Fibroblast of upper back skin (primary cell): ENCODE measurements around the gene WNT9A.
A peak's percentile ranks its signal among the peaks of the same experiment; 100 is the strongest.

ENCODE experiments used
- DNase-seq: peaks from one replicate; pipeline ENCODE4 v3.0.0-alpha.2; 2013

WNT9A gene

DNA sequence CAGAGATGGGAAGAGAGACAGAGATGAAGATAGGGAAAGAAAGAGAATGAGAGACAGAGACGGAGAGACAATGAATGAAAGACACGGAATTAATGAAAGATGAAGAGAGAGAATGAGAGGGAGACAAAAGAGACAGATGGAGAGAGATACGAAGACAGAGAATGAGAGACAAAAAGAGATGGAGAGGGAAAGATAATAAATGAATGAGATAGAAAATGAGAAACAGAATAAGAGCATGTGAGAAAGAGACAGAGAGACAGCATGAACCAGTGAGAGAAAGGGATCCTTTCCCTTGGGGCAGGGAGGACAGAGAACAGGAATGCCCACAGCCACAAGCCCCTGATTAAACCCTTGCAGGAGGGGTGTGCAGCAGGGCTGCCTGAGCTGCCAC lies 5.3 kb upstream of the WNT9A start:
- DNase-seq, result no peak

DNA sequence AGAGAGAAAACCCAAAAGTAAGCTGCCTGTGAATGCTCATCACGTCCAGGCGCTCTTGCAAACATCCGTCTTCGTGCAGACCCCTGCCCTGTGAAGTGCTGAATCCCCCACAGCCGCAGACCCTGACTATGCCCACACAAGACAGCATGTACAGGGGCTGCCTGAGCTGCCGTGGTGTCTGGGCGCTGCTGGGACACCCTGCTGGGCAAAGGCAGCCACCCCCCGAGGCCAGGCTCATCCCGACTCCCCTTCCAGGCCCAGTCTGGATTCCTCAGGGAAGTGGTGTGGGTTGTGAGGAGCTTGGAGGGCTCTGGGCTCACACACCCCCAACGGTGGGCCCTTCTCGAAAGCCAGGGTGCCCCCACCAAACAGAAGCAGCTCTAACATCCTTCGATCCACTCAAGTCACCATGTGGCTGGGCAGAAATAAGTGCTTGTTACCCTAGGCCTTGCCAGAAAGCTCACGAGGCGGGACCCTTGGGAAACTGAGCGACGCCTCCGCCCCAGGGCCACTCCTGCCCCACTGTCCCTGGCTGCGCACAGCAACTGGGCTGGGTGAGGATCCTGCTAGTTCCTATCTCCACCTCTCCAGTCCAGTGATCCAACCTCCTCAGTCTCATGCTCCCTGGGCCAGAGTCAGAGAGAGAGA lies 4.8 kb upstream of the WNT9A start:
- no peak for DNase-seq

DNA sequence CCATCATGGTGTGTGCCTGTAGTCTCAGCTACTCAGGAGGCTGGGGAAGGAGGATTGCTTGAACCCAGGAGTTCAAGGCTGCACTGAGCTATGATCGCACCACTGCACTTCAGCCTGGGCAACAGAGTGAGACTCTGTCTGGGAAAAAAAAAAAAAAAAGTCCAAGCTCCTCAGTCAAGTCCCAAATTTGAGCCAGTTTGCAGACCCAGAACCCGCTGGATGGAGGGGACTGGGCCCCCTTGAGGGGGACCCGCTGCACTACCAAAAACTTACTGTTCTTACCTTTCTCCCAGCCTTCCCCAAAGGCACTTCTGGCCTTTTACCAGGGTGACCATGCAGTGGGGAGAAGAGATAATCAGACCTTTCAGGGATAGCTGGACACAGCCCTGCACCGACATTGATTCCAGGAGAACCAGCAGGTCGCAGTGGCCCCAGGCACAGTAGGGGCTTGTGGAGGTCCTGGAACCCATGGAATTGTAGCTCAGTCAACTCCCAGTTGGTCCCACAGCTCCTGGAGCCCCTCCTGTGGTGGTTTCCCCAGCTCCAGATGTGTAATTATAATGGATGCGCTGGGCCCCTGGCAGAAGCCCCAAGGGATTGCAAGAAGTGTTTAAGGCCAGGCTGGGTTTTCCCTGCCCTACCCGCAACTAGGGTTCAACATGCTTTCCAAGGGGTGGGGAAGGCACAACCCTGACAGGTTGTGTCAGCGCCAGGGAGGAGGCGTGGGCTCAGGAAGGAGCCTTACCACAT lies 4.1 kb upstream of the WNT9A start:
- no peak for DNase-seq

DNA sequence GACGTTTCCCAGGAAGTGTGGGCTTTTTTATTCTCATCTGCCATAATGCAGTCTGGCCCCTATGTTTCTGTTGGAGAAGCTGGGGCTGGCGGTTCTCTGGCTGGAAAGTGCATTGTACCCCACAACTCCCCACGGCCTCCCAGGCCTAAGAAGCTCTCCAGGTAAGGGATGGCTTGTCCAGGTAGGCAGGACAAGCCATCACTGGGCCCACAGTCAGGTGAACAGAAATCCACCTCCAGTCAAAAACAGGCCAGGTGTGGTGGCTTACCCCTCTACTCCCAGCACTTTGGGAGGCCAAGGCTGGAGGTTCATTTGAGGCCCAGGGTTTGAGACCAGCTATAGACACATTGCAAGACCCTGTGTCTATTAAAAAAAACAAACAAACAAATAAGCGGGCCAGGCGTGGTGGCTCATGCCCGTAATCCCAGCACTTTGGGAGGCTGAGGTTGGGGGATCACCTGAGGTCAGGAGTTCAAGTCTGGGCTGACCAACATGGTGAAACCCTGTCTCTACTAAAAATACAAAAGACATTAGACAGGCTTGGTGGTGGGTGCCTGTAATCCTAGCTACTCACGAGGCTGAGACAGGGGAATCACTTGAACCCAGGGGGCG lies 3.1 kb upstream of the WNT9A start:
- DNase-seq, result no peak

DNA sequence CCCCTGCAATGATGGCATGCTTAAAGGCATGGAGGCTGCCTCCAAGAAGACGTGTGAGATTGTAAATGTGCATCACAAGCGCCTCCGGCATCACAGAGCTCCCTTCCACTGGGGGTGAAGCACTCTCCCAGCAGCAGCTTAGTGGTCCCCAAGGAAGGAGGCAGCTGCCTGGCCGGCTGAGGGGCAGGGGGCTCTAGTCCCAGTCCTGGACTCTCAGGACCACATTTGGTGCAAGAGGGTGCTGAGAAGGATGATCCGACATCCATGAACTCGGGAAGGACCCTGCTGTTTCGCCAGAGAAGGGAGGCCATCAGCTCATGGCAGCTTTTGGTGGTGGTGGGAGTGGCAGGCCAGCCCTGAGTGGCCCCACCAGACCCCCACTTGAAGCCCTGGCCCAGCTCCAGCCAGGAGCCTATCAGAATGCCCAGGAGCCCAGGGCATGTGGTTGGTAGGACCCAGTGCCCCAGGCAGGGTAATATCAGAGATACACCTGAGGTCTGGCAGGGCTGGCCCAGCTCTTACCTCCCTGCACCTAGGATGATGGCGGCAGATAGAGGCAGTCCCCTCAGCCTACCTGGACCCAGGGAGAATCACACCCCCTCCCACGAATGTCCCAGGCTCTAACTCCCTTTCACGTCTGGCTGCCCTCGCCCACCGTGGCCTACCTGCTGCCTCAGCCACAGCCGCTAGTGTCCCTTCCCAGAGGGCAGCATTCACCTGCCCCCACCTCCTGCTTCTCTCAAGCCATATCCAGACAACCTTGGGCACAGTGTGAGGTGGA lies 2.4 kb upstream of the WNT9A start:
- DNase-seq, result no peak

DNA sequence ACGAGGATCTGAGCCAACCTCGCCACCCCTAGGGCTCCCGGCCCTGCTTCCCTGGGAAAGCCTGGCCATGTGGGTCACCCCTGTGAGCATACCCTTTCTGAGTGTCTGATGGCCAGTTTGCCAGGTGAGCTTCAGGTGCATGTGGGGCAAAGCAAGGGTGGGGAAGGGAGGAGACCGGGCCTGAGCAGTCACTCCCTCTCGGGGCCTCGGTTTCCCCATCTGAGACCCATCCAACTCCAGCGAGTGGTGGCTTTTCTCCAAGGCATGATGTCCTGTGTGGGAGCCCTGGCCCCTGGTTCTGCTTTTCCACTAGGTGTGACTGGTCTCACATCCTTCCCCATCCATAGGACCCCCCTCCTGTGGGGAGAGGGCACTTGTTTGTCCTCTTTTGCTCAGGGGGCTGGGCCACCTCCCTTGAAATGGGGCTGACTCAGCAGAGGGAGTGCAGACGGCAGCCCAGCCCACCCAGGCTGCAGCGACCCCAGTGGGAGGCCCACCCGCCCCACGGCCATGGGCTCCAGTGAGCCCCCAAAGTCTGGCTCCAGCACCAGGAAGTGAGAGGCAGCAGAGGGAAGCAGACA lies 1.7 kb upstream of the WNT9A start:
- no peak for DNase-seq

DNA sequence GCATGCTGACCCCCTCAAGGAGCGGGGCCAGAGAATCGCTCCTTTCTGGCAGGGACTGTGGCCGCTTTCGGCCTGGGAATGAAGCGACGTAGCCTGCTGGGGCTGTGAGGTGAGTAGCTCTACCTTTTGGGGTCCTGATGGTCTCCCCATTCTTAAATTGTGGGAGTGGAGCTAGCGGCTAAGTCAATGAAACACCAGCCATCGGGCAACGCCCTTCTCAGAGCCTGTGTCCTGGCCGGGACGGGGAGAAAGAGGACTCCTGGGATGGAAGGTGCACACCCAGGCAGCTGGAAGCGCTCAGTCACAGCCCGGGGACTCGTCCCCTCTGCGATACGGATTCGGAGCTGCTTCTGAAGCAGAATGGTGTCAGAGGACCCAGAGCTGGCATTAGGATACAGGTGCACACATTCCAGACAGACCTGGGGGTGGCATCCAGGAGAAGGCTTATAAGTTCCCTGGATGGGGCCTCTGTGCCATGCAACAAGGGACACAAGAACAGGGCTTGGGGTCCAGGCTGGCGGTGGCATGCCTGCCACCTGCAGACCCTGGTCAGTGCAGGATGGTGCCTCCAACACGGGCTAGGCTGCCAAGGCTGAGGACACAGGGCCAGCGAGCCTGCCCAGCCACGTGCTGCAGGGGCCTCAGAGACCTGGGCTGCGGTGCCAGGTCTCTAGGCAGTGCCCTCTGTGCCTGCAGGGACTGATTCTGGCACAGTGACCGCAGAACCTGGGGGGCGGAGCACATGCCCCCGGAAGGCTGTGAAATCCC lies 945 bp upstream of the WNT9A start:
- no peak for DNase-seq

DNA sequence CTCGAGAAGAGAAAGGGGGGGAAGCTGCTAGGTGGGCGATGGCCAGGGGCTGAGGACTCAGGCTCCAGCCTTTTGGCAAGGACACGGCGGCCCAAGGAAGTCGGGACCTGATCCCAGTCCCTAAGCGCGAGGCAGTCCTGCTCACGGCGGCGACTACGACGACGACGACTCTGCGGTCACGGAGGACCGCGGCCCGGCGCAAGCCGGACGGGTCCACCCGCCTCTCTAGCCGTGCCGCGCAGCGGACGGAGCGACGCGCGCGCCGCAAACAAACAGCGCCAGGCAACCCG lies 401 bp downstream of the WNT9A start:
- no peak for DNase-seq

DNA sequence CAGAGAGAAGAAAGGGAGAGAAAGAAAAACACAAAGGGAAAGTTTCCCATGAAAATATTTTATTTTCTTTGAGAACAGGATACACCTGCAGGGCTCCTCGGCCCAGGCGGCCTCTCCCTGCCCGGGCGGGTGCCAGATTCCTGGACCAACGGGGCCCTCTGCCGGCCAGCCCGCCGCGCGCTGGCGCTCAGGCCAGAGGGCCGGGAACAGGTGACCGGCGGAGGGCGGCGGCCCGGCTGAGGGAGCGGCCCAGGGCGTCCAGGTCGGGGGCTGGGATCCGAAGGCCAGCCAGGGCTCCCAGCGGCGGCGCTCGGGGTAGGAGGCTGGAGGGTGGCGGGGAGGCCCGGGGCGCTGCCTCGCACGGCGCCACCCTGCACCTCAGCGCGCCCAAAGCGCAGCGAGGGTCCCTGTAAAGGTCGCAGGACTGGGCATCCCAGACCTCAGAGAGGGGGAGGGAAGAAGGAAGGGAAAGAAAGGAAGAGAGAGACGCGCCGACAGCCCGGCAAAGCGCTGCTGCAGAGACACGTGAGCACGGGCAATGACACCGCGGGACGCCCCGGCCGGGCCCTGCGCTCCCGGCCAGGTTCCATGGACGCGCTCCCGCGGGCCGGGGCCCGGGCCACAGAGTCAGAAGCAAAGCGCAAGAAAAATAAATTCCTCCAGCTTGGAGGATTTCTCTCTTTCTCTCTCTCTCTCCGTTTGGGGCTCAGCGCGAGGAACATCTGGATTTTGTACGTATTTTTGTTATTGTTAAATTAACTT lies 927 bp downstream of the WNT9A start:
- DNase-seq, result peak; percentile 44

DNA sequence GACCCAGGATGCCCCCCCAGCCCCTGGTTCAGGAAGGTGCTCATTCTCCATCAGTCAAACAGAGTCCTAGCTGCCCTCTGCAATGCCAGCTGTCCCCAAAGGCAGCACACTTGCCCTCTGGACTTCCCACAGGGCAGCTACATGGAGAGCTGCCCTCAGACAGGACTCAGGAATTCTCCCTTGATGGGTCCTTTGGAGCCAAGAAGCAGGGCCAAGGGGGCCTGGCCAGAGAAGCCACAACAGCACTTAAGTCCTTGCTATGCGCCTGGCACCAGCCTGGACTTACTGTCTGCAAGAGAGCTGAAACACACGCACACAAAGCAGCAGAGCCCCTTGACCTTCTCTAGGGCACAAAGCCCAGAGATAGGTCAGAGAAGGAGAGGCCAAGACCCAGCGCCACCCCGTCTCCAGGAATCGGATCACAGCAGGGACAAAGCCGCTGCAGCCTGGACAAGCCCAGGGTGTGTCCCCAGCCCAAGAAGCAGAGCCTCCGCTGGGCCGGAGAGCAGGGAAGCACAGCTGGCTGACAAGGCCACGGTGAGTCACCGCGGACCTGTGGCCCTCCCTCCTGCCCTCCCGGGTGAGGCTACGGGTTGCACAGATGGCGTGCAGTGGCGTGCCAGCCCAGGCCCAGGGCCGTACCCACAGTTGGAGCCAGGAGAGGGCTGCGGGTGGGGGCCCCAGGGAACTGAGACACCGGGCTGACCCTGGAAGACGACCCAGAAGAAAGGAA lies 1.7 kb downstream of the WNT9A start:
- DNase-seq, result peak; percentile 25

DNA sequence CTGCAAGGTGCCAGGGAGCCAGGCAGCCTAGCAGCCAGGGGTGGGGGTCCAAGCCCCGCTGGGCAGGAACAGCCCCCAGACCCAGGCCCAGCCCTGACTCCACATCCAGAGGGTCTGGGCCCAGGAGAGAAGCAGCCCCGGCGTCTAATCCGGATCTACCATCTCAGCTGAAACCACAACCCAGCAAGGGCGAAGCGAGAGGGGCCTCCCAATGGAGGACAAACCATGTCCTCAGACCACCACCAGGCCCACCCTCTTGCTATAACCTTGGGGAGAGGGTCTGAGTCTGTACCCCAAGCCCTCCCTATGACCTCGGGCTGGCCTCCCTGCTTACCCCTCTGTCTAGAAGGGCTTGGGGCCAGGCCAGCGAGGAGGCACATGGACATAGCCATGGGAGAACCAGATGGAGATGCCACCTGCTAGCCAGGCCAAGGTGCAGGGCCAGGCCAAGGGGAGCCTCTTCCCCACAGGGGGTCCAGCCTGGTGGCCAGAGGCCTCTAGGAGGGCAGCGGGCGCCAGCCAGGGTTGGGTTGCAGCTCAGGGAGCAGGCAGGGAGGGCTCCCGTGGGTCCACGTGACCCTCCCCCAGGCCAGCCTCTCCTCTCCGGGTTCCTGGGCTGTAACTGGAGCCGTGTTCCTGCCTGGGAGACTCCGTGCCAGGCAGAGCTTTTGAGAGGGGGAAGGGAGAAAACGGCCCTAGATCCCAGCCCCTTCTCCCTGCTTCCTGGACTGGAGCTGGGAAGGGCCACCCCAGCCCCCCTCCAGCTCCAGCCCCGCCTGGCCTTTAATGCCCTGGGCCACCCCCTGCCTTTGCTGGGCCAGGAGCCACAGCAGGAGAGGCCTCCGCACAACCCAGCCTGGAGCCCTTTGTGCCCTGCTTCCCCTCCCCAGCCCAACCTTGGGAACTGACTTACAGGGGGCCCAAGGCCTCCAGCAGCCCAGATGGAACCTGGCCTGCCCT lies 2.5 kb downstream of the WNT9A start:
- no peak for DNase-seq

DNA sequence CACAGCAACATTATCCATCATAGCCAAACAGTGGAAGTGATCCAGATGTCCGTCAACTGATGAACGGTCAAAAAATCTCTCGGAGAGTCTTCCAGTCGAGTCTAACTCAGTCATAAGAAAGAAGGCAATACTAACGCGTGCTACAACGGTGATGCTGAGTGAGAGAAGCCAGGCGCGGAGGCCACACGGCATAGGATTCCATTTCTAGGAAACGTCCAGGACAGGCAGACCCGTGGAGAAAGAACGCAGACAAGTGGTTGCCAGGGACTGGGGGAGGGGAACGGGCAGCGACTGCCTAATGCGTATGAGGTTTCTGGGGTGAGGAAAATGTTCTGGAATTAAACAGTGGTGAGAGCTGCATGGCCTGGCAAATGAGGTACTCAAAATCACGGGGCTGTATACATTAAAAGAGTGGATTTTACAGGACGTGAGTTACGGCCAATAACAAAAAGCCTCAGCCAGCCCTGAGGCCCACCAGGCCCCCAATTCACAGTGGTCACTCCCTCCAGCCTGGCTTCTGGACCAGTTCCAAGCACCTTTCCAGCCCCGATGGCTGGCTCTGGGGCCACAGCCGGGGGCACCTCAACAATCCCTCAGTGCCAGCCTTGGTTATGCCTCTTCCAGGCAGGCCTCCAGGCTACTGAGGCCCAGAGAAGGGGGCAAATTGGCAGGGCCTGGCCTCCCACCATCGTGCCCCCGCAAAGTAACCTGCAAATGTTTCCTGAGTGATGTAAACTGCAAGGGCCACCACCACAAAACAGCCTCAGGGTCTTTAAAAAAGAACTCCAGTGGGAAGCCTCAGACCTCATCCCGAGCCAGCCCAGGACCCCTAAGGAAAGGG lies 3.4 kb downstream of the WNT9A start:
- DNase-seq, result no peak

DNA sequence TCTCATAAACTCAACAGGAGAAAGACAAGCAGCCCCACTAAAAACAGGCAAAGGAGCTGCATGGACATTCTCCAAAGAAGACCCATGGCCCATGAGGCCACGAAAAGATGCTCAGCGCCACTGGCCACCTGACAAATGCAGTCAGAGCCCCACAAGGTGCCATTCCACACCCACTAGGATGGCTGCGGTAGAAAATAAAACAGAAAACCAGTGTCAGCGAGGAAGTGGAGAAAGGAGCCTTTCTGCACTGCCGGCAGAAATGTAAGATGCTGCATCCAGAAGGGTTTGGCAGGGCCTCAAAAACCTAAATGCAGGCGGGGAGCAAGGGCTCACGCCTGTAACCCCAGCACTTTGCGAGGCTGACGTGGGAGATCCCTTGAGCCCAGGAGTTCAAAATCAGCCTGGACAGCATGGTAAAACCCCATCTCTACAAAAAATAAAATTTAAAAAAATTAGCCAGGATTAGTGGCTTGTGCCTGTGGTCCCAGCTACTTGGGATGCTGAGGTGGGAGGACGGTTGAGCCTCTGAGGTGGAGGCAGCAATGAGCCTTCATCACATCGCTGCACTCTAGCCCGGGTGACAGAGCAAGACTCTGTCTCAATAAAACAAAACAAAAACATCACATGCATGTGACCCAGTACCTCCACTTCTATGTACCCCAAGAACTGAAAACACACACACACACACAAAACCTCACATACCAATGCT lies 4.2 kb downstream of the WNT9A start:
- no peak for DNase-seq

DNA sequence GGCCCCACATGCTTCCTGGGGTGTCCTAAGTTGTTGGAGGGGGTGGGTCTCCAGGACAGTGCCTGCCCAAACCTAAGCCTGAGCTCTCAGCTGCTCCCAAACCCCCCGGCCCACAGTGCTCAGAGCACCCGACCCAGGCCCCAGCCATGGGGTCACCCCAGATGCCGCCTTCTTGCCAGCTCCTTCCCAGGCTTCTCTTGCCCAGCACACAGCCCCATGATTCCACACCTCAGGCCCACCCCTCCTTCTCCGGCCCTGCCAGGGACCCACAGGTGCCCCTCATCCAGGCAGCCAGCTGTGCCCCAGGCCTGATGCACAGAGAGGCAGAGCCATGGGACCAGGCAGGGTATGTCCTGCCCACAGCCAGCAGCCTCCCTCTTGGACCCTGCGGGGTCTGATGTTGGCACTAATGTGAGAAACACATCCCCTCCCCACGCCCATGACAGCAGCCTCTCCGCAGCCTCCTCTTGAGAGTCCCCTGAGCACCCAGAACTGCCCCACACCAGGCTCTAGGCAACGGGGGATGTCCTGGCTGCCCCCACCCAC lies 4.9 kb downstream of the WNT9A start:
- no peak for DNase-seq

DNA sequence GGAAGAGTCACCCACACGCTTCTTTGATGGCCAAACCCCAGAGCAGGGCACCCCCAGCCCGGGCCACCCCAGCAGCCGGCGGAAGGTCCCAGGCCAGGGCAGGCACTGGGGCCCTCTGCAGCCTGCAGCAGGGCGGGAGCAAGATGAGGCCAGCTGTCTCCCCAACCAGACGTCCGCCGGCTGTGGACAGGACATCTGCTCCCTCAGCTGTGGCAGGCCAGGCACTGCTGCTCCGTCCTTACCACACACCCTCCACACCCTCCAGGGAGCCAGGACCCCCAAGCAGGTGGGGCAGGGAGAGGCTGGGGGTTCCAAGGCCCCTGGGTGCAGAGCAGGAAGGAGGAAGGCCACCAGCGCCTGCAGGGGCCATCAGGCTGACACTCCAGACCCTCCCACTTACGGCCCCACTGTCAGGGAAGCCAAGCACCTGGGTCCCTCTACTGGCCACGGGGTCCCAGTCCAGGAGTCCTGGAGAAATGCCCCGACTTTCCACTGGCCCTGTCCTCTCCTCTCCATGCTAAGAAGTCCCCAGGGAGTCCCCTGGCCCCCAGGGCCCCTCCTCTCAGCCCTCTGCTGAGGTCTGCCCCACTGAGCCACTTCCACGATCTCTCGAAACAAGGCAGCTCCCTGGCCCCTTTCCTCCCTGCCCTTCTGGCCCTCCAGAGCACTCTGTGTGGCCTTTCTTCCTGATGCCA lies 5.6 kb downstream of the WNT9A start:
- DNase-seq, result no peak

DNA sequence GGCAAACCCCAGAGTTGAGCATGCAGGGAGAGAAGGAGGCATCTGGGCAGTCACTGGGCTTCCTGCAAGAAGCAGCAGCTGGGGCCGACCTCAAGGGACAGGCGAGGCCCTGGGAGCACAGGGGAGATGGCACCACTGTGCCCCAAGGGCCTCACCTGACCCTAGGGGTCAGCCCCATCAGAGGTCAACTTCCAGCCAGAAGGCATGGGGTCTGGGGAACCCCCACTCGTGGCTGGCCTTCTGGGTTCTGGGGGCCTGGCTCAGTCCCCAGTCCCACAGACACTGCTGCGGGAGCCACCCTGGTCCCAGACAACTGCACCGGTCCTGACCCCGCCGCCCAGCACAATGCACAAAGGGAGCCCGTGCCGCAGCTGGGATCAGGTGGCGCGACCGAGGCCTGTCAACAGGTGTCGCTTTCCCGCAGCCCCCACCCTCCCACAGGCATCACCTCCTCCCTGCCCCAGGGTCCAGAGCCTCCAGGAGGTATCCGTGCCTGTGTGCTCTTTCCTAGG lies 6.2 kb downstream of the WNT9A start:
- no peak for DNase-seq

DNA sequence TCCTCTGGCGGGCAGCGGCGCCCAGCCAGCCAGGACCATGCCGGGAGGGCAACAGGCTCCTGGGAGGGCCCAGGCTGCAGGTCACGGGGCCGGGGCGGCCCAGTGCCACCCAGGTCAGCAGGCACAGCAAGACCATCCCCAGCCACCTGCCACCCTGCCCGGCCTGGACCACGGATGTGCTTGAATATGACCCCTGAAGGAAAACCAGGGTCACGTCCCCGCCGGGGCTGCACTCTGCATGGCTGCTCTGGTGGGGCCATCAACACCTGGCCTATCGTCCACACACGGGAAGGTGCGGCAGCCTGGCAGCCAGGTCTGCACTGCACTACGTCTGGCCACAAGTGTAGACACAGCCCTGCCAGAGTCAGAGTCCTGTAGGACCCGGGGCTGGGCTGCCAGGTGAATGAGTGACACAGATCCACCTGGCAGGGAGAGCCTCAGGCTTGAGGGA lies 6.9 kb downstream of the WNT9A start:
- no peak for DNase-seq
